Smooth muscle cell (in vitro differentiated cells): ENCODE measurements around the gene CELF2. TPM values are rescaled to one million over a fixed set of nuclear protein-coding genes. Genes with fewer than 3 reads are reported as not detected.

Source experiments
- DNase-seq: peaks from one replicate; lab custom pipeline; 2025; ENCODE audit not compliant: unreplicated experiment; lab: John Stamatoyannopoulos, UW
- H2AFZ ChIP-seq: fragments of 200-600 bp; sonication (generic); 2 replicates; pipeline ENCODE4 v1.6.0; 2016; ENCODE audit warnings: antibody characterized with exemption, low read depth, mild to moderate bottlenecking
- H3F3A ChIP-seq: fragments of 200-600 bp; sonication (generic); 2 replicates; pipeline ENCODE4 v1.6.0; 2017; ENCODE audit warnings: antibody characterized with exemption, low read depth
- H3K27ac ChIP-seq: fragments of 200-600 bp; sonication (generic); 2 replicates; pipeline ENCODE4 v1.5.1; 2016; ENCODE audit warnings: low read depth, mild to moderate bottlenecking
- H3K27me3 ChIP-seq: fragments of 200-600 bp; sonication (generic); 2 replicates; pipeline ENCODE4 v1.6.1; 2016; ENCODE audit warnings: low read depth, mild to moderate bottlenecking
- H3K36me3 ChIP-seq: fragments of 200-600 bp; sonication (generic); 2 replicates; pipeline ENCODE4 v1.5.1; 2016; ENCODE audit warnings: low read depth
- H3K4me1 ChIP-seq: fragments of 200-600 bp; sonication (generic); 2 replicates; pipeline ENCODE4 v1.5.1; 2016; ENCODE audit warnings: low read depth
- H3K4me2 ChIP-seq: fragments of 200-600 bp; sonication (generic); 2 replicates; pipeline ENCODE4 v1.6.0; 2016; ENCODE audit warnings: mild to moderate bottlenecking
- H3K4me3 ChIP-seq: fragments of 200-600 bp; sonication (generic); 2 replicates; pipeline ENCODE4 v1.5.1; 2016; ENCODE audit warnings: mild to moderate bottlenecking
- H3K79me2 ChIP-seq: fragments of 200-600 bp; sonication (generic); 2 replicates; pipeline ENCODE4 v1.6.0; 2016; ENCODE audit warnings: low read depth, mild to moderate bottlenecking
- H3K9ac ChIP-seq: fragments of 200-600 bp; sonication (generic); 2 replicates; pipeline ENCODE4 v1.6.0; 2016; ENCODE audit warnings: low read depth
- H3K9me3 ChIP-seq: fragments of 200-600 bp; sonication (generic); replicated peaks from 2 replicates; pipeline ENCODE4 v1.5.1; 2016; ENCODE audit warnings: low read depth
- H4K20me1 ChIP-seq: fragments of 200-600 bp; sonication (generic); 2 replicates; pipeline ENCODE4 v1.6.0; 2016; ENCODE audit warnings: low read depth
- WGBS: methylation state at CpG from one replicate; pipeline ENCODE4 v1.1.7; 2016; ENCODE audit warnings: low lambda C conversion rate; 5-methylcytosine and 5-hydroxymethylcytosine counted together
- polyA plus RNA-seq: library from polyadenylated mRNA; unstranded; fragments of >200 nt; fragmentation: Nextera tagmentation; extraction: Ambion mirVana; gene quantifications from 2 replicates; pipeline ENCODE4 v1.2.1, GENCODE V29; 2016
- total RNA-seq: library from RNA; depleted of rRNA; stranded (reverse); fragments of >200 nt; gene quantifications from 2 replicates; pipeline ENCODE4 v1.2.3, GENCODE V29; 2014
- TF ChIP-seq, protein P1 (sequence below): fragments of 200-600 bp; sonication (generic); IDR thresholded peaks from 2 replicates; pipeline ENCODE4 v1.5.1; 2017; ENCODE audit warnings: borderline replicate concordance, mild to moderate bottlenecking, antibody characterized with exemption; ENCODE audit not compliant: insufficient read depth, poor library complexity, severe bottlenecking

Gene CELF2
- total and polyA plus RNA-seq, 2 experiments from 2014 or later, result 3.0 to 4.7 TPM

DNA sequence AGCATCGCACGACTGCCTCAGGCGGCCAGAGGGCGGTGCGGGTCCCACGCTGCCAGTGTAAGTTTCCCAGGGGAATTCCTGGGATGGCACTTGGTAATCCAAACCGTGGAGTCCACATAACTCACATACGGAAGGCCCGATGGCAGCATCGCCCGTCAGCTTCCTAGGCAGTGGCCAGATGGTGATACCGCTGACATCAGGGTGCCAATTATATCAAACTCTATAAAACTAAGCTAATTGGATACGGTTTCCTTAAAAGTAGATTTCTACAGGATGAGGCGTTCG, 189.8 kb downstream of the CELF2 start:
- Histone ChIP-seq H3K79me2 (no peaks in the 10 kb centered on the region), H3K4me3 (no peak overlapping the region), H3F3A (no peaks in the 10 kb centered on the region), H2AFZ (no peak overlapping the region), H3K27me3 (peaks cover 7% of the 10 kb centered on the region), H3K4me2 (no peak overlapping the region), H3K9ac (no peak overlapping the region), H3K9me3 (no peaks in the 10 kb centered on the region), H3K27ac (no peak overlapping the region), H3K4me1 (peaks cover 13% of the 10 kb centered on the region), H3K36me3 (no peaks in the 10 kb centered on the region), H4K20me1 (no peaks in the 10 kb centered on the region)
- no peak for DNase-seq
- 97% methylated on average over 15 of the region's 15 CpGs for WGBS
- TF ChIP-seq, protein P1, sequence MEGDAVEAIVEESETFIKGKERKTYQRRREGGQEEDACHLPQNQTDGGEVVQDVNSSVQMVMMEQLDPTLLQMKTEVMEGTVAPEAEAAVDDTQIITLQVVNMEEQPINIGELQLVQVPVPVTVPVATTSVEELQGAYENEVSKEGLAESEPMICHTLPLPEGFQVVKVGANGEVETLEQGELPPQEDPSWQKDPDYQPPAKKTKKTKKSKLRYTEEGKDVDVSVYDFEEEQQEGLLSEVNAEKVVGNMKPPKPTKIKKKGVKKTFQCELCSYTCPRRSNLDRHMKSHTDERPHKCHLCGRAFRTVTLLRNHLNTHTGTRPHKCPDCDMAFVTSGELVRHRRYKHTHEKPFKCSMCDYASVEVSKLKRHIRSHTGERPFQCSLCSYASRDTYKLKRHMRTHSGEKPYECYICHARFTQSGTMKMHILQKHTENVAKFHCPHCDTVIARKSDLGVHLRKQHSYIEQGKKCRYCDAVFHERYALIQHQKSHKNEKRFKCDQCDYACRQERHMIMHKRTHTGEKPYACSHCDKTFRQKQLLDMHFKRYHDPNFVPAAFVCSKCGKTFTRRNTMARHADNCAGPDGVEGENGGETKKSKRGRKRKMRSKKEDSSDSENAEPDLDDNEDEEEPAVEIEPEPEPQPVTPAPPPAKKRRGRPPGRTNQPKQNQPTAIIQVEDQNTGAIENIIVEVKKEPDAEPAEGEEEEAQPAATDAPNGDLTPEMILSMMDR, result no peak

DNA sequence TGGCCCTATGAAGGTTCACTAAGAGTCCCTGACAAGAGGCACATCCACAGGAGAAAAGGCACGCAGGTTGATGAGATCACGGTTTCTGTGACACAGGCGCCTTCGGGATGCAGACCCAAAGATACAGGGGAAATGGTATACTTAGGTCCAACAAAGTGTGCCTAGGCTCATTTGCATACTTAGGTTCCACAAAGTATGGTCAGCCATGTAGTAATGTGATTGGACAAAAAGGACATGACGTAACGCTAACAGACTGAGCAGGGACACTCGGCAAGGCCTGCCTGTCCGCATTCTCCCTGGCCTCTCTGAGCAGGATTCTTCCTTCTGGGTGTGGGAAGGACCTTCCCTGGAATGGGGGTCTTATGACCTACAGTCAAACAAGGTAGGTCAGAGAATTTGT, 190.6 kb downstream of the CELF2 start:
- Histone ChIP-seq H4K20me1 (no peaks in the 10 kb centered on the region), H3K27me3 (peaks cover 7% of the 10 kb centered on the region), H3K36me3 (no peaks in the 10 kb centered on the region), H3K9me3 (no peaks in the 10 kb centered on the region), H2AFZ (no peak overlapping the region), H3F3A (no peaks in the 10 kb centered on the region), H3K27ac (no peak overlapping the region), H3K9ac (no peak overlapping the region), H3K4me2 (no peak overlapping the region), H3K79me2 (no peaks in the 10 kb centered on the region), H3K4me3 (no peak overlapping the region), H3K4me1 (peaks cover 13% of the 10 kb centered on the region)
- 97% methylated on average over 8 of the region's 8 CpGs for WGBS
- DNase-seq, result no peak
- TF ChIP-seq, protein P1, result no peak

DNA sequence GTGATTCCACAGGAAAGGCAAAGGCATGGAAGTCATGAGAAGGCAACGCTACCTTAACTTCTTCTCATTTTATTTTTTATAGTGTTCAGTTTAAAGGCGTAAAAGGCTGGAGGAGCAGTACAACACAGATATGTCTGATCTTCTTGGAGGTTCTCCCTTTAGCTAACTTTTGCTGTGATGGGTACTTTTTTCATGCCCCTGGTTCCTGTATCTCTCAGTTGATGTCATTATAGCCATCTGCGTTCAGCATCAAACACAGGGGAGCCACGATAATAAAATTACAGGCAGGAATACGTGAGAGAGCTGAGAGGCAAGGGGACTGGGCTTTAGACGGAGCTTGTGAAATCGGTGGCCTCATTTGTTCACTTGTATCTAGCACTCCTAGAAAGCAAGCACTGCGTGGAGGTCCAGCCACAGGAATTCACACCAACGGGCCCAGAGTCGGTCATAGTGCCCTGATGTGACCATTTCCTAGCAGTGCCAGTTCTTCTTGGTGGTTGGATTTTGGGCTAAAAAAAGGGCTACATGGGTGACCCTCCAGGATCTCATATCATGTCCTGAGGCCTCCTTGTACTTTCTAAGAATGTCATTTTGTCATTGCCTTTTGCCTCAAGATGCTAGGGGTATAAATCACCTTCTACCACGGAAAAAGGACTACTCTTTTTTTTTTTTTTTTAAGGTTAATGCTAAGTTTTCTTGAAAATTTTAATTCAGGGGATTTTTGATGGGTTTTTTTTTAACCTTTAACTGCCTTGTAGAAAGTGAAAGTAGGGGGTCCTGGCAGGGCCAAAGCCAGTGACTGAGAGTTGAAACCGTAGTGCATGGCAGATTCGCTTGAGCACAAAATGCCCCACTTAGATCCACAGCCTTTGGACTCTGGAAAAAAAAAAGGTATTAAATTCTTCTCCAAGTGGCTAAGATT, 191.5 kb downstream of the CELF2 start:
- H3F3A ChIP-seq, result no peaks in the 10 kb centered on the region
- H4K20me1 ChIP-seq, result no peaks in the 10 kb centered on the region
- H3K27me3 ChIP-seq, result peaks cover 2% of the 10 kb centered on the region
- no peak overlapping the region for H2AFZ ChIP-seq
- no peak overlapping the region for H3K27ac ChIP-seq
- H3K36me3 ChIP-seq, result no peaks in the 10 kb centered on the region
- no peak overlapping the region for H3K4me2 ChIP-seq
- no peak overlapping the region for H3K9ac ChIP-seq
- no peak overlapping the region for H3K4me3 ChIP-seq
- no peak for DNase-seq
- WGBS, result 93% methylated on average over 13 of the region's 13 CpGs
- TF ChIP-seq, protein P1, result no peak
- no peaks in the 10 kb centered on the region for H3K9me3 ChIP-seq
- no peaks in the 10 kb centered on the region for H3K79me2 ChIP-seq
- H3K4me1 ChIP-seq, result peaks cover 13% of the 10 kb centered on the region

DNA sequence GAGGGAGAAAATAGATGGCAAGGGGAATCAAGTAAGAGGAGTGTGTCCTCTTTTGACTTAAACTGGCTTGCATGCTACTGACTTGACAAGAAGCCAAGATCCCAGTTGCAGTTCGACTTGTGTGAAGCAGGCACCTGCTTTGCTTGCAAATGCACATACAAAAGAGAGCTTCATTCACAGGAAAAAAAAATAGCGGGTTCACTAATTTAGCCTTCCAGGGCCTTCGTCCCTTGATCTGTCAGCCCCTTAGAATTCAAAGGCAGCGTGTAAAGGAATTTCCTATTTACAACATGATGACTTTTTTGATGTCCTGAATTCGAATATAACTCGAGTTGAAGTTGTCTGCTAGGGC, 192.1 kb downstream of the CELF2 start:
- Histone ChIP-seq H4K20me1 (no peaks in the 10 kb centered on the region), H3K27me3 (peaks cover 3% of the 10 kb centered on the region), H3K9me3 (no peaks in the 10 kb centered on the region), H3K4me1 (peaks cover 7% of the 10 kb centered on the region), H3K36me3 (no peaks in the 10 kb centered on the region), H3K4me3 (no peak overlapping the region), H3K9ac (no peak overlapping the region), H3K4me2 (no peak overlapping the region), H3K27ac (no peak overlapping the region), H3F3A (no peaks in the 10 kb centered on the region), H2AFZ (no peak overlapping the region), H3K79me2 (no peaks in the 10 kb centered on the region)
- DNase-seq, result no peak
- TF ChIP-seq, protein P1, result no peak
- WGBS, result 91% methylated on average over 6 of the region's 6 CpGs
